RKO (cell line): ENCODE measurements around the gene PRUNE1.

Experiments used
- DNase-seq: peaks from one replicate; pipeline ENCODE4 v3.0.0-alpha.2; 2016; ENCODE audit warnings: low spot score

PRUNE1 gene

GRCh38 chr1:151050051-151050688 lies 41.9 kb downstream of the PRUNE1 start:
- DNase-seq: no peak

GRCh38 chr1:151051356-151052009 lies 43.2 kb downstream of the PRUNE1 start:
- DNase-seq: no peak

GRCh38 chr1:151054971-151055547 lies 46.8 kb downstream of the PRUNE1 start:
- no peak for DNase-seq

- DNase-seq: no peak
Measured at GRCh38 chr1:151055581-151055980, 47.3 kb downstream of the PRUNE1 start.

GRCh38 chr1:151056149-151056548 lies 47.9 kb downstream of the PRUNE1 start:
- DNase-seq: no peak

- no peak for DNase-seq
Measured at GRCh38 chr1:151058692-151059091, 50.4 kb downstream of the PRUNE1 start.

- peak; percentile 90 for DNase-seq
Measured at GRCh38 chr1:151059109-151060006, 51.1 kb downstream of the PRUNE1 start, which contains the start of gene CDC42SE1. CDC42SE1 (minus strand) TSS chr1:151059622; CDS start chr1:151055730, 3,892 bp downstream.

GRCh38 chr1:151060007-151060656 lies 51.9 kb downstream of the PRUNE1 start, which contains the start of gene MLLT11:
MLLT11 (plus strand) TSS chr1:151060397; CDS start chr1:151067225, 6,828 bp downstream.
- no peak for DNase-seq

GRCh38 chr1:151060657-151061421 lies 52.6 kb downstream of the PRUNE1 start:
- DNase-seq: no peak

- DNase-seq: no peak
Measured at GRCh38 chr1:151061704-151062103, 53.5 kb downstream of the PRUNE1 start.

- DNase-seq: peak; percentile 73
Measured at GRCh38 chr1:151062741-151063371, 54.6 kb downstream of the PRUNE1 start.

- DNase-seq: no peak
Measured at GRCh38 chr1:151065089-151065645, 56.9 kb downstream of the PRUNE1 start.

GRCh38 chr1:151067185-151067584 lies 58.9 kb downstream of the PRUNE1 start:
- no peak for DNase-seq

- no peak for DNase-seq
Measured at GRCh38 chr1:151069103-151069486, 60.8 kb downstream of the PRUNE1 start.

GRCh38 chr1:151070474-151071276 lies 62.4 kb downstream of the PRUNE1 start, which contains the start of gene GABPB2:
GABPB2 (plus strand) TSS chr1:151070761; CDS start chr1:151088190, 17,429 bp downstream.
- DNase-seq: peak; percentile 97

GRCh38 chr1:151072224-151072623 lies 64.0 kb downstream of the PRUNE1 start:
- DNase-seq: no peak
